Immature natural killer cell (primary cell): Measurements from ENCODE around the gene SHROOM4. TPM values are rescaled to one million over a fixed set of nuclear protein-coding genes. Genes with fewer than 3 reads are reported as not detected.

ENCODE experiments used
- DNase-seq, 3 donors: peaks; one replicate each; pipeline ENCODE4 v3.0.0; 2022; ENCODE audit warnings: mixed read lengths in 1 of 3
- H3K27ac Mint-ChIP-seq, 6 donors: one replicate each; pipeline ENCODE4 v1.8.0; 2020; ENCODE audit warnings: mixed read lengths in 6 of 6, mild to moderate bottlenecking in 5 of 6, inconsistent platforms in 4 of 6, moderate library complexity in 3 of 6
- H3K27me3 Mint-ChIP-seq, 3 donors: one replicate each; pipeline ENCODE4 v1.8.0; 2020 to 2021; ENCODE audit warnings: low read depth in 3 of 3, mild to moderate bottlenecking in 3 of 3, mixed read lengths in 3 of 3, moderate library complexity in 3 of 3, inconsistent platforms in 1 of 3
- H3K36me3 Mint-ChIP-seq, 3 donors: one replicate each; pipeline ENCODE4 v1.8.0; 2020; ENCODE audit warnings: mixed read lengths in 3 of 3, inconsistent platforms in 2 of 3, mild to moderate bottlenecking in 2 of 3
- H3K4me1 Mint-ChIP-seq, 2 donors: one replicate each; pipeline ENCODE4 v1.8.0; 2020; ENCODE audit warnings: inconsistent platforms in 2 of 2, mild to moderate bottlenecking in 2 of 2, mixed read lengths in 2 of 2, moderate library complexity in 1 of 2
- H3K4me3 Mint-ChIP-seq, 5 donors: one replicate each; pipeline ENCODE4 v1.8.0; 2020; ENCODE audit warnings: mild to moderate bottlenecking in 5 of 5, mixed read lengths in 5 of 5, inconsistent platforms in 3 of 5, moderate library complexity in 3 of 5
- H3K9me3 Mint-ChIP-seq, 6 donors: one replicate each; pipeline ENCODE4 v1.8.0; 2020; ENCODE audit warnings: mild to moderate bottlenecking in 6 of 6, mixed read lengths in 6 of 6, inconsistent platforms in 4 of 6, moderate library complexity in 3 of 6
- polyA plus RNA-seq, 3 donors: library from polyadenylated mRNA; unstranded; fragments of 300-500 nt; fragmentation: Illumina TruSeq; gene quantifications; one replicate each; pipeline ENCODE4 v1.2.3, GENCODE V29; 2021

The SHROOM4 gene
- not detected for polyA plus RNA-seq

- peak within 1 kb of the TSS in 1 of 5 donors; percentile 38 for H3K4me3 Mint-ChIP-seq
- H3K27ac Mint-ChIP-seq = no peak within 1 kb of the TSS
- DNase-seq = no peak
- H3K9me3 Mint-ChIP-seq = peaks cover 0 to 2% (median 0%) of the 10 kb centered on the region in 6 donors
- peaks cover 4 to 9% (median 5%) of the 10 kb centered on the region in 3 donors for H3K27me3 Mint-ChIP-seq
- H3K36me3 Mint-ChIP-seq = no peaks in the 10 kb centered on the region
- no peaks in the 10 kb centered on the region for H3K4me1 Mint-ChIP-seq
These were observed at the start of gene SHROOM4 for GRCh38 chrX:50813843-50814661. TSS of gene SHROOM4 (minus strand) at chrX:50814194. CDS start at chrX:50814018, 176 bp downstream.

- Mint-ChIP-seq H3K36me3 (no peaks in the 10 kb centered on the region), H3K27me3 (peaks cover 0 to 17% (median 3%) of the 10 kb centered on the region in 3 donors), H3K27ac (no peak overlapping the region), H3K9me3 (no peaks in the 10 kb centered on the region), H3K4me1 (no peaks in the 10 kb centered on the region), H3K4me3 (no peak overlapping the region)
- DNase-seq = no peak
These were observed 49.5 kb upstream of the SHROOM4 start for GRCh38 chrX:50863471-50863870.

- no peak for DNase-seq
- no peaks in the 10 kb centered on the region for H3K4me1 Mint-ChIP-seq
- peaks cover 0 to 21% (median 3%) of the 10 kb centered on the region in 3 donors for H3K27me3 Mint-ChIP-seq
- H3K4me3 Mint-ChIP-seq = no peak overlapping the region
- no peaks in the 10 kb centered on the region for H3K9me3 Mint-ChIP-seq
- no peak overlapping the region for H3K27ac Mint-ChIP-seq
- H3K36me3 Mint-ChIP-seq = no peaks in the 10 kb centered on the region
These were observed 46.5 kb upstream of the SHROOM4 start for GRCh38 chrX:50860518-50860917.

- Mint-ChIP-seq H3K4me3 (no peak overlapping the region), H3K4me1 (no peaks in the 10 kb centered on the region), H3K9me3 (no peaks in the 10 kb centered on the region), H3K36me3 (no peaks in the 10 kb centered on the region), H3K27ac (no peak overlapping the region), H3K27me3 (peaks cover 2 to 19% (median 3%) of the 10 kb centered on the region in 3 donors)
- no peak for DNase-seq
These were observed 44.6 kb upstream of the SHROOM4 start for GRCh38 chrX:50858548-50858947.

DNA sequence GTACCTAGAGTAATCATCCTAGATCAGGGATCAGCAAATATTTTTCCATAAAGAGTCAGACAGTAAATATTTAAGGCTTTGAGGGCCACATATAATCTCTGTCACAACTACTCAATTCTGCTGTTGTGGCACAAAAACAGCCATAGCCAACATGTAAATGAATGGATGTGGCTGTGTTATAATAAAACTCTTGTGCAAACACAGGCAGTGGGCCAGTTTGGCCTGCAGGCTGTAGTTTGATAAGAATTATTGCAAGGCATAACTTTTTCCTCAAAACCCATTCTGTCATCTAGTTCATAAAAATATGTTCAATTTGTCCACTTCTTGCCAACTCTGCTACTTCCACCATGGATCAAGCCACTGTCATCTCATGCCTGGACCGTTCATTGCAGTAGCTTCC, 39.4 kb upstream of the SHROOM4 start:
- no peak overlapping the region for H3K27ac Mint-ChIP-seq
- H3K27me3 Mint-ChIP-seq = peaks cover 3 to 6% (median 4%) of the 10 kb centered on the region in 3 donors
- DNase-seq = no peak
- H3K4me3 Mint-ChIP-seq = no peak overlapping the region
- no peaks in the 10 kb centered on the region for H3K4me1 Mint-ChIP-seq
- no peaks in the 10 kb centered on the region for H3K36me3 Mint-ChIP-seq
- no peaks in the 10 kb centered on the region for H3K9me3 Mint-ChIP-seq

GRCh38 chrX:50852524-50852923, 38.5 kb upstream of the SHROOM4 start:
- no peak overlapping the region for H3K27ac Mint-ChIP-seq
- no peaks in the 10 kb centered on the region for H3K9me3 Mint-ChIP-seq
- peaks cover under 1 to 4% (median 3%) of the 10 kb centered on the region in 3 donors for H3K27me3 Mint-ChIP-seq
- no peaks in the 10 kb centered on the region for H3K4me1 Mint-ChIP-seq
- no peak for DNase-seq
- H3K4me3 Mint-ChIP-seq = no peak overlapping the region
- no peaks in the 10 kb centered on the region for H3K36me3 Mint-ChIP-seq

GRCh38 chrX:50842221-50842620, 28.2 kb upstream of the SHROOM4 start:
- Mint-ChIP-seq H3K27me3 (peaks cover 0 to 10% (median 2%) of the 10 kb centered on the region in 3 donors), H3K4me3 (no peak overlapping the region), H3K9me3 (no peaks in the 10 kb centered on the region), H3K27ac (no peak overlapping the region), H3K4me1 (no peaks in the 10 kb centered on the region), H3K36me3 (no peaks in the 10 kb centered on the region)
- no peak for DNase-seq

GRCh38 chrX:50839730-50840129, 25.7 kb upstream of the SHROOM4 start:
- Mint-ChIP-seq H3K4me1 (no peaks in the 10 kb centered on the region), H3K36me3 (no peaks in the 10 kb centered on the region), H3K27ac (no peak overlapping the region), H3K9me3 (no peaks in the 10 kb centered on the region), H3K27me3 (peaks cover 0 to 15% (median 2%) of the 10 kb centered on the region in 3 donors), H3K4me3 (no peak overlapping the region)
- no peak for DNase-seq

- no peak for DNase-seq
- Mint-ChIP-seq H3K27me3 (peaks cover 0 to 15% (median 2%) of the 10 kb centered on the region in 3 donors), H3K36me3 (no peaks in the 10 kb centered on the region), H3K27ac (no peak overlapping the region), H3K4me1 (no peaks in the 10 kb centered on the region), H3K9me3 (no peaks in the 10 kb centered on the region), H3K4me3 (no peak overlapping the region)
These were observed 25.0 kb upstream of the SHROOM4 start for GRCh38 chrX:50838820-50839600.

GRCh38 chrX:50827996-50828395, 14.0 kb upstream of the SHROOM4 start:
- Mint-ChIP-seq H3K4me1 (no peaks in the 10 kb centered on the region), H3K4me3 (no peak overlapping the region), H3K36me3 (no peaks in the 10 kb centered on the region), H3K27me3 (peaks cover 3 to 6% (median 4%) of the 10 kb centered on the region in 3 donors), H3K27ac (no peak overlapping the region), H3K9me3 (no peaks in the 10 kb centered on the region)
- no peak for DNase-seq

DNA sequence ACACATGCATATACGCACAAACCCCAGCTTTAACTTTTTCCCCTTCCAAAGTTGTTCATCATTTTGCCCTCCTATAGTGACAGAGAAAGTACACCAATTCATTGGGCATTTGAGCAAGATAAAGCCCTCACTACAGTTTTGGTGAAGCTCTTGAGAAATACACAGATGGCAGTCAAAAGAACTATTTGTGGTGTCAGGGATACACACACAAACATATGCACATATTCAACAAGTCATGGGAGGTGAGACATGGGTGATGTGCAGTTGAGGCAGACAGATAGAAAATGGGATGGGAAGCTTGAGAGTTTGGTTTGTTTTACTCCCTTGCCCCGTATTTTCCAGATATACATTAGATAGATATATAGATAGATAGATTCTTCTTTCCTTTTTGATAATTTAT, 11.8 kb upstream of the SHROOM4 start:
- Mint-ChIP-seq H3K36me3 (no peaks in the 10 kb centered on the region), H3K4me3 (no peak overlapping the region), H3K27me3 (peaks cover 2 to 6% (median 4%) of the 10 kb centered on the region in 3 donors), H3K27ac (no peak overlapping the region), H3K9me3 (no peaks in the 10 kb centered on the region), H3K4me1 (no peaks in the 10 kb centered on the region)
- no peak for DNase-seq

GRCh38 chrX:50818986-50819385, 5.0 kb upstream of the SHROOM4 start:
- no peak for DNase-seq
- H3K4me3 Mint-ChIP-seq = no peak overlapping the region
- H3K36me3 Mint-ChIP-seq = no peaks in the 10 kb centered on the region
- no peaks in the 10 kb centered on the region for H3K4me1 Mint-ChIP-seq
- no peaks in the 10 kb centered on the region for H3K9me3 Mint-ChIP-seq
- no peak overlapping the region for H3K27ac Mint-ChIP-seq
- H3K27me3 Mint-ChIP-seq = peaks cover 2 to 4% (median 2%) of the 10 kb centered on the region in 3 donors

DNA sequence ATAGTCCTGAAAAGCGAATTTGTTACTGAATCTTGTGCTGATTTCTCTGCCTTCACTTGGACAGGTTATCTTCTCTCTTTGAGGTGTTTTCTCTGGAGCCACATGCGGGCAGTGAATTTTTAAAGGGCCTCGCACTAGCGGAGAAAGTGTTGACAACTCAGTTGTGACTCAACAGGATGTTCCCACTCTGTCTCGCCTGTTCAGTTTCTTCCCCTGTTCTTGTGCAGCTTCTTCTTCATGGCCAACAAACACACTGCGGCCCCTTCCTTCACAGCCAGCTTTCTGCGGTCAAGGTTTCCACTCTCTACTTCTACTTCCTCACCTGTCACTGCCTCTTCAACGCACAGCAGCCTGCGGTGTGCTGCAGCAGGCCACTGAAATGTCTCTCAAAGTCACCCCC, 1.1 kb upstream of the SHROOM4 start:
- Mint-ChIP-seq H3K27ac (no peak overlapping the region), H3K9me3 (peaks cover 0 to 2% (median 0%) of the 10 kb centered on the region in 6 donors), H3K4me3 (no peak overlapping the region), H3K27me3 (peaks cover 4 to 8% (median 8%) of the 10 kb centered on the region in 3 donors), H3K36me3 (no peaks in the 10 kb centered on the region), H3K4me1 (no peaks in the 10 kb centered on the region)
- no peak for DNase-seq

DNA sequence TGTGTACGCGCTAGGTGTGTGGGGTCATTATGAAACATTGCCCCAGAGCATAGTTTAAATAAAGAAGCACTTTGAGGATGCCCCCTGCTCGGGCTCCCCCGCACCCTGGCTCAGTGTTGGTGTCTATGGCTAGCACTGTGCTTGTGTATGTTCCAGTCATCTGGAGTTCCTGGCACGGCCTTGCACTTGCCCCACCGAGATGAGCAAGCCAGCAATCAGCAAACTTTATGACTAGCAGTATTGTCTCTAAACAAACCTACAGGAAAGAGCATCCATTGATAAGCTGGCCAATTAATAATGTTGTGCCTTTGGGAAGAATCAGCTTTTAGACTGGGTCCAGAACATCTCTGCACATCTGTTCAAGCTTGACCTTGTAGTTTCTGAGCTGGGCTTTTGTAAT, 707 bp upstream of the SHROOM4 start:
- H3K4me1 Mint-ChIP-seq = no peaks in the 10 kb centered on the region
- H3K4me3 Mint-ChIP-seq = peak overlapping the region in 1 of 5 donors; percentile 7
- peaks cover 0 to 2% (median 0%) of the 10 kb centered on the region in 6 donors for H3K9me3 Mint-ChIP-seq
- peaks cover 4 to 9% (median 7%) of the 10 kb centered on the region in 3 donors for H3K27me3 Mint-ChIP-seq
- H3K36me3 Mint-ChIP-seq = no peaks in the 10 kb centered on the region
- H3K27ac Mint-ChIP-seq = no peak overlapping the region
- DNase-seq = no peak
